Subcutaneous abdominal adipose tissue (tissue), 5 donors: Measurements from ENCODE around the gene PTPN2.

Experiments
- H3K27ac ChIP-seq: one replicate; pipeline ENCODE4 v1.7.0; 2013; ENCODE audit warnings: low read depth, mild to moderate bottlenecking, inconsistent platforms, low read length, moderate library complexity
- H3K27me3 ChIP-seq, 5 donors: one replicate each; pipeline ENCODE4 v1.7.0; 2013; ENCODE audit warnings: low read length in 5 of 5, inconsistent platforms in 1 of 5; ENCODE audit not compliant: control insufficient read depth in 5 of 5, insufficient read depth in 4 of 5
- H3K36me3 ChIP-seq, 5 donors: one replicate each; pipeline ENCODE4 v1.7.0; 2013; ENCODE audit warnings: low read length in 5 of 5; ENCODE audit not compliant: control insufficient read depth in 5 of 5, insufficient read depth in 5 of 5
- H3K4me1 ChIP-seq, 5 donors: one replicate each; pipeline ENCODE4 v1.7.0; 2013; ENCODE audit warnings: low read length in 5 of 5, mild to moderate bottlenecking in 3 of 5, moderate library complexity in 1 of 5; ENCODE audit not compliant: control insufficient read depth in 5 of 5, insufficient read depth in 5 of 5
- H3K4me3 ChIP-seq, 5 donors: one replicate each; pipeline ENCODE4 v1.7.0; 2013; ENCODE audit warnings: low read length in 5 of 5, low read depth in 1 of 5
- H3K9ac ChIP-seq, 5 donors: one replicate each; pipeline ENCODE4 v1.7.0; 2013; ENCODE audit warnings: low read length in 5 of 5, mild to moderate bottlenecking in 4 of 5, moderate library complexity in 3 of 5
- H3K9me3 ChIP-seq, 5 donors: one replicate each; pipeline ENCODE4 v1.7.0; 2013; ENCODE audit warnings: low read length in 5 of 5; ENCODE audit not compliant: control insufficient read depth in 5 of 5
- donor health status: healthy.
- donor health status: healthy.
- donor health status: healthy.
- donor health status: healthy.
- donor health status: healthy.

PTPN2 gene

DNA sequence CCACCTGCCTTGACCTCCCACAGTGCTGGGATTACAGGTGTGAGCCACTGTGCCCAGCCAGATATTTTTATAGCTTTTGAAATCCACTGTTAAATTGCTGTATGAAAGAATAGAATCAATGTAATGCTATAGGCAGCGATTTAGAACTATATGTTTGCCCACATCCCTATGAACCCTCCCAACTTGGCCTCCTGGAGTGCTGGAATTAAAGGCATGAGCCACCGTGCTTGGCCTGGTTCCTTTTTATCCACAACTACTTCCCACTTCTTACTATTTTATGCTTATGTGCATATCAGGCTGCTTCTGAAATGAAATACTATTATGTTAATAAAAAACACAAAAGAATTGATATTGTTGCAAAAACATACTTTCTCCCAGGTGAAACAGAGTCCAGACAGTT lies 11.6 kb upstream of the PTPN2 start:
- H3K36me3 ChIP-seq, result no peaks in the 10 kb centered on the region
- H3K9ac ChIP-seq, result no peak overlapping the region
- peaks cover 0 to 3% (median 0%) of the 10 kb centered on the region in 5 donors for H3K27me3 ChIP-seq
- H3K9me3 ChIP-seq, result no peaks in the 10 kb centered on the region
- no peak overlapping the region for H3K27ac ChIP-seq
- H3K4me3 ChIP-seq, result no peak overlapping the region
- H3K4me1 ChIP-seq, result no peaks in the 10 kb centered on the region

DNA sequence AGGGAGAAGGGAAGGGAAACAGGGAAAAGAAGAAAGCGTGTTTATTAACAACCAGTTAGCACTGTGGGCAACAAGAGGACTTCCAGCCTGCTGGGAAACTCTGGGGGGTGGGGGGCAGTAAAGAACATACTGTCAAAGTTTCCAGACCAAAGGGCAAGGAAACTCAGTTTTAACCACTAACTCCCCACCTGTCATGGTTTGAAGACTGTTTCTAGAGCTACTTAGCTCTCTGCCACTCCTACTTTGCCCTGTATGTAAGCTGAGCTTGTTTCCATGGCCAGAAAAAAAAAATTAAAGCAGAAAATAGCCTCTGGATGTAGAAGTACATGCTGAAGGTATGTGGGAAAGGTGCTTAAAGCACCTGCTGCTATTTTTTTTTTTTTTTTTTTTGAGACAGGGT lies 11.0 kb upstream of the PTPN2 start:
- Histone ChIP-seq H3K27me3 (peaks cover 0 to 3% (median 0%) of the 10 kb centered on the region in 5 donors), H3K9ac (no peak overlapping the region), H3K4me3 (no peak overlapping the region), H3K4me1 (no peaks in the 10 kb centered on the region), H3K36me3 (no peaks in the 10 kb centered on the region), H3K27ac (no peak overlapping the region), H3K9me3 (no peaks in the 10 kb centered on the region)

DNA sequence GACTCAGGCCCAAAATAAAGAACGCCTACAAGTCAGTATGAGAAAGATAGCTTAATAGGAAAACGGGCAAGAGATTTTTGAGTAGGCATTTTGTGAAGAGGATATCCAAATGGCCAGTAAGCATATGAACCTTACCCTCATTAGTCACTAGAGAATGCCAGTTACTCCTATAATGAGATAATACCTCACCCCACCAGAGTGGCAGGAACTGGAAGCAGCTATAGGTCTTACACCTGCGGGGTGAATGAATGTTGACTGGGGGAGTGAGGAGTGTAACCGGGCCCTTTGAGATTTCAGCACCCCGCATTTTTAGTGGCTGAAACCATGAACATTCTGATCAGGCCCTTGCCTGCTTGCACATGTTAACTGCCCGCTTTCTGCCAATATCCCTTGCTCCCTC lies 7.5 kb upstream of the PTPN2 start:
- Histone ChIP-seq H3K4me3 (no peak overlapping the region), H3K36me3 (no peaks in the 10 kb centered on the region), H3K4me1 (no peaks in the 10 kb centered on the region), H3K27me3 (peaks cover 0 to 2% (median 0%) of the 10 kb centered on the region in 5 donors), H3K9ac (no peak overlapping the region), H3K27ac (no peak overlapping the region), H3K9me3 (no peaks in the 10 kb centered on the region)

DNA sequence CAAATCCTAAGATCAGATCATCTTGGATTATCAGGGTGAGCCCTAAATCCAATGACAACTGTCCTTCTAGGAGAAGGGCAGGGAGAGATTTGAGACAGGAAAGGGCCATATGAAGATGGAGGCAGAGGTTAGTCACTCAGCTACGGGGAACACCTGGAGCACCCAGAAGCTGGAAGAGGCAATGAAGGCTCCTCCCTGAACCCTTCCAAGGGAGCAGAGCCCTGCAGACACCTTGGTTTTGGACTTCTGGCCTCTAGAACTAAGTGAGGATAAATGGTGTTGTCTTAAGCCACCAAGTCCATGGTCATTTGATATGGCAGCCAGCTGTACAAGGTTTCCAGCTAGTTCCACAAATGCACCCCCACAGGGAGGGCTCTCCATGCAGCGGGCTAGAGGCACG lies 6.9 kb upstream of the PTPN2 start:
- Histone ChIP-seq H3K27me3 (peaks cover 0 to 2% (median 0%) of the 10 kb centered on the region in 5 donors), H3K4me3 (no peak overlapping the region), H3K36me3 (no peaks in the 10 kb centered on the region), H3K4me1 (no peaks in the 10 kb centered on the region), H3K27ac (no peak overlapping the region), H3K9ac (no peak overlapping the region), H3K9me3 (no peaks in the 10 kb centered on the region)

DNA sequence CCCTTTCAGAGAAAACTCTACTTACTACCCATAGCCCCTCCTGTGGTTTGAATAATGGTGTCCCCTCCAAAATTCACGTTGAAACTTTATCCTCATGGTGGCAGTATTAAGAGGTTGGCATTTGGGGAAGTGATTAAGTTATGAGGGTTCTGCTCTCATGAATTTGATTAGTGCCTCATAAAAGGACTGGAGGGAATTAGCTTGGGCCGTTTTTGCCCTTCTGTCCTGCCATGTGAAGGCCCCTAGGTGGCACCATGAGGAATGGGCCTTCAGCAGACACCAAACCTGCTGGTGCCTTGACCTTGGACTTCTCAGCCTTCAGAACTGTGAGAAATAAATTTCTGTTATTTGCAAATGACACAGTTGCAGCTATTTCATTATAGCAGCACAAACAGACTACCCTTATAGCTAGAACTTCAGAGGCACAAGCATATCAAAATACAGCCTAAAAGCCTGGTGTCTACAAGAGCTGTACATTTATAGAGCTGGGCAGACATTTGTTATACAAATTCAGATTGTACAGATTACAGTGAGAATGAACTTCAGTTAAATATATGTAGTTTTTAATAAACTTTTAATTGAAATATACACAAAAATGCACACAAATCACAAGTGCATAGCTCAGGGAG lies 2.6 kb upstream of the PTPN2 start:
- Histone ChIP-seq H3K27ac (no peak overlapping the region), H3K9ac (no peak overlapping the region)

DNA sequence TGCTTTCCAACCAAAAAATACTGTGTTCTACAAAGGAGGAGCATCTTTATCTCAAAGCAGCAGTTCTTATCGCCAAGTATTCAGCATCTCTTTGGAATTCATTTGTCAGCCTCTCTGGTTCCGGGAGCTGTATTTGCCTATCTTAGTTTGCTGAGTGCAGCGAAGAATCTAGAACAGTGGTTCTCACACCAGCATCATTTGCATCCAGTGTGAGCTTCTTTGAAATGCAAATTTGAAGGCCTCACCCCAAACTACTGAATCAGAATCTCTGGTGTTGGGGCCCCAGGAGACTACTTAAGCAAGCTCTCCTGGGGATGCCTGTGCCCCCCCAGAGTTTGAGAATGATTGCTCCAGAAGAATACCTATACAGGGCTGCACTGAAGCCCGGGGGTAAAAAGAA lies 1.5 kb upstream of the PTPN2 start:
- no peak overlapping the region for H3K4me3 ChIP-seq
- no peaks in the 10 kb centered on the region for H3K36me3 ChIP-seq
- H3K9ac ChIP-seq, result no peak overlapping the region
- H3K27me3 ChIP-seq, result no peaks in the 10 kb centered on the region
- peak overlapping the region; percentile 98 for H3K27ac ChIP-seq
- no peaks in the 10 kb centered on the region for H3K9me3 ChIP-seq
- peaks cover 4 to 23% (median 14%) of the 10 kb centered on the region in 5 donors for H3K4me1 ChIP-seq

More for the DNA sequence above, 2.6 kb upstream of the PTPN2 start:
- Histone ChIP-seq H3K27me3 (no peaks in the 10 kb centered on the region), H3K36me3 (no peaks in the 10 kb centered on the region), H3K4me1 (peaks cover 4 to 22% (median 14%) of the 10 kb centered on the region in 5 donors), H3K9me3 (no peaks in the 10 kb centered on the region), H3K4me3 (no peak overlapping the region)

DNA sequence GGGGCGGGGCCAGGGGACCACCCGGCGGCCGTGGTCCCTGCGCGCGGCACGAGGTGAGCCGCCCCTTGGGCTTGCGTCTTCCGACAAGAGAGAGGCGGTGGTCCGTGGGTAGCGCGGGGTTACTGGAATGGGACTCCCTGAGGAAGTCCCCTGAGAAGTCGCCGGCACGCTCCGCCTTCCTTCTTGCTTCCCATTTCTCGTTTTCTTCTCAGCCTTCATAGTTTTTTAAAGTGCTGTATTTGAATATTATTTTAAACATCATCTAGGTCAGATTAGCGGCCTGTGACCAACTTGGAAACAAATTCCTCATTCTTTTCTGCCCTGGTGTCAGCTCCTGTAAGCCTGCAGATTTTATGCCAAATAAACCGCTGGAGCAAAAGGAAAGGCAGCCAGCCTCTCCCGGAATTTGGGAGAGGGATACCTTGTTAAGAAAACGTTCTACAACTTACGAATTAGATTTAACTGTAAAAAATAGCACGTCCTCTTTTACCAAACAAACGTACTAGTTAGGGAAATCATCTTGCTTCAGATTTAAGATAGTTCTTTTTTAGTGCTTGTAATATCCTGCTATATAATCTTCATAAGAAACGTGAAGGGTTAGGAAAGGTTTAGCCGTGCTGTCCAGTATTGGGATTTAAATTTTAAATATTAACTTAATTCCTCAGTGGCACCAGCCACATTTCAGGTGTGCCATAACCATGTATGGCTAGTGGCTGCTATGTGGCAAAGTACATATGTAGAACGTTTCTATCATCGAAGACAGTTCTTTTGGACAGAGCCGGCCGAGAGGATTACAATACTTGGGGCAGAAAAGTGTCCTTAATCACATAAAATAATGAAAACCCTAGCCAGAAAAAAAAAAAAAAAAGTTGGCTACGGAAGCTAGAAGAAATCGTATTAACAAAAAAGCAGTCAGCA lies 628 bp upstream of the PTPN2 start:
- peak overlapping the region; percentile 69 to 88 (median 78) for H3K4me3 ChIP-seq
- H3K4me1 ChIP-seq, result peaks cover 4 to 29% (median 16%) of the 10 kb centered on the region in 5 donors
- H3K27ac ChIP-seq, result peak overlapping the region; percentile 98
- H3K36me3 ChIP-seq, result no peaks in the 10 kb centered on the region
- no peaks in the 10 kb centered on the region for H3K27me3 ChIP-seq
- H3K9ac ChIP-seq, result peak overlapping the region; percentile 57 to 88 (median 83)
- no peaks in the 10 kb centered on the region for H3K9me3 ChIP-seq

DNA sequence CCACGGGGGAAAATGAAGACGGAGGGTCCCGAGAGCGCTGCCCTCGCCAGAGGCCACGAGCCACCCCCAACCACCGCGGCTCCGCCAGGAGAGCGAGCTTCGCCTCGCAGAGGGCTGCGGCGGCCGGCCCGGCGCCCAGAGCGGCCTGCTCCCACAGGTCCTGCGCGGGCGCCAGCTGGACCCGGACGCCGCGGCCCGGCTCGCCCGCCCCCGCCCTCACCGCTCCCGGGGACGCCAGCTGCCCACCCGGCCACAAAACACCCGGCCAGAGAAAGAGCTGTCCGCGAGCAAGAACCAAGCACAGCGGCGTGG lies 709 bp downstream of the PTPN2 start:
- Histone ChIP-seq H3K9me3 (no peaks in the 10 kb centered on the region), H3K27ac (peak overlapping the region; percentile 98), H3K36me3 (no peaks in the 10 kb centered on the region), H3K27me3 (no peaks in the 10 kb centered on the region), H3K4me1 (peaks cover 4 to 33% (median 16%) of the 10 kb centered on the region in 5 donors), H3K4me3 (peak overlapping the region; percentile 77 to 88 (median 82)), H3K9ac (peak overlapping the region; percentile 87 to 98 (median 95))

DNA sequence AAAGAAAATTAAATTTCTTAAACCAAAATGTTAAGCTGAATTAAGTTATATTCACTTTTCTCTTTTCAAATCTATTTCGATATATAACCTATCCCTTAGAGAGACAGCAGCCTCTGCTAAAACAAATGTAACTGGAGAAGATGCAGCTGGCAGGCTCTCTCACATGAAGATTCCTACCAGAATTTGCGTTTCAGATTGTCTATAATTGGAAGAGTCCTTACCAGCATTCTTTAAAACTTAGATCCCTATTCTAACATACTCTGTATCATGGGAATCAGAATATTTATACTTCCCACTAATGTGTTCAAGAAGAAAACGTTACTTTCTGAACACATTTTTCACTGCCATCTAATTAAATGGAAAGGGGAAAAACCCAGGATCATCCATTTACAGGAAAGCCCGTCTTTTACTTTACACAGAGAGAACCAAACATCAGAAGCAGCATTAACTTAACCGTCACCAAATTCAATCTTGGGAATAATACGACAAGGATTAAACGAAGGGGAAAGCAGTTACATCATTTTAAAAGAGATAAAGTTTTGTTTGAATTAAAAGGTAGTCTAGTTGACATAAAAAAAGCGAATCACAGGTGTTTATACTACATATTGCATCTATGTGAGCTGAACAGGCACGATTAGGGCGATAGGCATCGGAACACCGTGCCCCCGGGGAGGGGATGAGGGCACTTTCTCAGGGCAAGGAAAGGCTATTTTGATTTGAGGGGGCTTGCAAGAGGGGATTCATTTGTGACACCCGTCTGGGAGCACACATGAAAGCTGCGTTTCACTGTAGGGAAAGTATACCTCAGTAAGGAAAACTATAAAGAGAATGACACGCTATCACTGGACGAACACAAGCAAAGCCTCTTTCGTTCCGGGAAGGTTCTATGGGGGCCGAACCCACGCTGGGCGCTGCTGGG lies 1.3 kb downstream of the PTPN2 start:
- peak overlapping the region; percentile 77 to 88 (median 82) for H3K4me3 ChIP-seq
- peak overlapping the region; percentile 87 to 98 (median 95) for H3K9ac ChIP-seq
- no peaks in the 10 kb centered on the region for H3K27me3 ChIP-seq
- peaks cover 4 to 33% (median 16%) of the 10 kb centered on the region in 5 donors for H3K4me1 ChIP-seq
- no peaks in the 10 kb centered on the region for H3K9me3 ChIP-seq
- no peaks in the 10 kb centered on the region for H3K36me3 ChIP-seq
- H3K27ac ChIP-seq, result peak overlapping the region; percentile 98
